ENCODE measurements around the gene C10orf90. TPM values are rescaled to one million over a fixed set of nuclear protein-coding genes. Genes with fewer than 3 reads are reported as not detected.

Gene C10orf90
- polyA plus RNA-seq, 3 donors = not detected

GRCh38 chr10:126596472-126597016 is 73.9 kb downstream of the C10orf90 start:
- Histone ChIP-seq H3K9ac (ENCODE audit: insufficient read depth, low read length, poor library complexity, severe bottlenecking) (no peak overlapping the region), H3K4me2 (replicated peaks; ENCODE audit: extremely low read depth, low read length, poor library complexity, severe bottlenecking) (no peak overlapping the region), H3K4me1 (ENCODE audit: control insufficient read depth in 1 of 2, insufficient read depth in 2 of 2, low read length in 2 of 2) (no peaks in the 10 kb centered on the region), H2AFZ (ENCODE audit: insufficient read depth, low read depth, low read length, poor library complexity, severe bottlenecking) (no peak overlapping the region), H3K36me3 (replicated peaks in 1 of 2; ENCODE audit: control insufficient read depth in 1 of 2, insufficient read depth in 2 of 2, low read length in 2 of 2) (no peaks in the 10 kb centered on the region), H3K27ac (ENCODE audit: low read depth in 1 of 2, low read length in 2 of 2) (no peak overlapping the region), H3K27me3 (ENCODE audit: control insufficient read depth in 2 of 2, insufficient read depth in 2 of 2, low read length in 2 of 2) (no peaks in the 10 kb centered on the region), H4K20me1 (ENCODE audit: insufficient read depth, low read length) (no peaks in the 10 kb centered on the region), H3K9me3 (replicated peaks in 1 of 2; ENCODE audit: control insufficient read depth in 1 of 2, insufficient read depth in 1 of 2, low read length in 2 of 2) (no peaks in the 10 kb centered on the region), H3K79me2 (ENCODE audit: insufficient read depth, low read length) (no peaks in the 10 kb centered on the region), H3K4me3 (replicated peaks in 1 of 3; ENCODE audit: low read depth in 2 of 3, low read length in 3 of 3) (no peak overlapping the region)
- no CpG with 5 or more reads among the region's 3 CpGs for WGBS (ENCODE audit: insufficient coverage)
- intact Hi-C loops (cut with micrococcal nuclease) = no loop called here
- no peak for TF ChIP-seq CTCF (IDR thresholded peaks at IDR 0.05)
- no peaks in the 10 kb centered on the region for H3K4me1 Mint-ChIP-seq
- no peak overlapping the region for H3K27ac Mint-ChIP-seq
- no peaks in the 10 kb centered on the region for H3K36me3 Mint-ChIP-seq
- DNase-seq = no peak
- H3K27me3 Mint-ChIP-seq (ENCODE audit: low read depth in 3 of 3) = peaks cover 0 to 6% (median 2%) of the 10 kb centered on the region in 3 donors
- no peak overlapping the region for H3K4me3 Mint-ChIP-seq
- peaks cover 0 to 2% (median 0%) of the 10 kb centered on the region in 7 donors for H3K9me3 Mint-ChIP-seq

GRCh38 chr10:126595160-126595559 is 75.3 kb downstream of the C10orf90 start:
- no peak overlapping the region for H3K9ac ChIP-seq (ENCODE audit: insufficient read depth, low read length, poor library complexity, severe bottlenecking)
- no peak for DNase-seq
- no peaks in the 10 kb centered on the region for H3K4me1 ChIP-seq (ENCODE audit: control insufficient read depth in 1 of 2, insufficient read depth in 2 of 2, low read length in 2 of 2)
- Mint-ChIP-seq H3K27ac (no peak overlapping the region), H3K27me3 (ENCODE audit: low read depth in 3 of 3) (peaks cover 0 to 9% (median 2%) of the 10 kb centered on the region in 3 donors), H3K4me3 (no peak overlapping the region), H3K9me3 (peaks cover 0 to 2% (median 0%) of the 10 kb centered on the region in 7 donors), H3K4me1 (no peaks in the 10 kb centered on the region), H3K36me3 (no peaks in the 10 kb centered on the region)
- no peak for TF ChIP-seq CTCF (IDR thresholded peaks at IDR 0.05)
- H4K20me1 ChIP-seq (ENCODE audit: insufficient read depth, low read length) = no peaks in the 10 kb centered on the region
- no peaks in the 10 kb centered on the region for H3K27me3 ChIP-seq (ENCODE audit: control insufficient read depth in 2 of 2, insufficient read depth in 2 of 2, low read length in 2 of 2)
- H3K36me3 ChIP-seq (replicated peaks in 1 of 2; ENCODE audit: control insufficient read depth in 1 of 2, insufficient read depth in 2 of 2, low read length in 2 of 2) = no peaks in the 10 kb centered on the region
- no CpG with 5 or more reads among the region's 2 CpGs for WGBS (ENCODE audit: insufficient coverage)
- H3K4me2 ChIP-seq (replicated peaks; ENCODE audit: extremely low read depth, low read length, poor library complexity, severe bottlenecking) = no peak overlapping the region
- intact Hi-C loops (cut with micrococcal nuclease) = no loop called here
- H3K27ac ChIP-seq (ENCODE audit: low read depth in 1 of 2, low read length in 2 of 2) = no peak overlapping the region
- H3K9me3 ChIP-seq (replicated peaks in 1 of 2; ENCODE audit: control insufficient read depth in 1 of 2, insufficient read depth in 1 of 2, low read length in 2 of 2) = no peaks in the 10 kb centered on the region
- H2AFZ ChIP-seq (ENCODE audit: insufficient read depth, low read depth, low read length, poor library complexity, severe bottlenecking) = no peak overlapping the region
- H3K4me3 ChIP-seq (replicated peaks in 1 of 3; ENCODE audit: low read depth in 2 of 3, low read length in 3 of 3) = no peak overlapping the region
- H3K79me2 ChIP-seq (ENCODE audit: insufficient read depth, low read length) = no peaks in the 10 kb centered on the region
